Testis (tissue), 2 donors: ENCODE measurements around the gene HOXA3.

ENCODE experiments used
- POLR2A ChIP-seq: fragments of 450-650 bp; IDR thresholded peaks from one replicate; pipeline ENCODE4 v1.6.1; 2017; ENCODE audit warnings: antibody characterized with exemption, mild to moderate bottlenecking, moderate library complexity
- TF ChIP-seq, protein P1 (sequence below), 3 experiments: fragments of 450-650 bp in 2 of 3; fragments of 200-600 bp in 1 of 3; sonication (generic) in 1 of 3; IDR thresholded peaks; one replicate each; pipeline ENCODE4 v1.5.1; 2016 to 2019; ENCODE audit warnings: antibody characterized with exemption in 3 of 3, mild to moderate bottlenecking in 2 of 3, moderate library complexity in 1 of 3

DNA sequence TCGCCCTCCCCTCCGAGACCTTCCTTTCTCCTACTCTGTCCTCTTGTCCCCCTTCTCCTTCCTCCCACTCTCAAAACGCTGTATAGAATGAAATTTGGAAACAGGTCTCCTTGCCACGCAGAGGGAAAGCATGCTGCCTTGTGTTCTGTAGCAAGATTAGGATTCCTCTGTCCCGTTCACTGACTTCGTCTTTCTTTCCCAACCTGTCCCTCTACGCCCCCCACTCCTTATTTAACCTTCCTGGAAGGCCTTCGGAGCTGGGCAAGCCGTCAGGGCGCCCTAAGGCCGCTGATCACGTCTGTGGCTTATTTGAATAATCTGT is 11.6 kb upstream of the HOXA3 start:
- TF ChIP-seq, protein P1, sequence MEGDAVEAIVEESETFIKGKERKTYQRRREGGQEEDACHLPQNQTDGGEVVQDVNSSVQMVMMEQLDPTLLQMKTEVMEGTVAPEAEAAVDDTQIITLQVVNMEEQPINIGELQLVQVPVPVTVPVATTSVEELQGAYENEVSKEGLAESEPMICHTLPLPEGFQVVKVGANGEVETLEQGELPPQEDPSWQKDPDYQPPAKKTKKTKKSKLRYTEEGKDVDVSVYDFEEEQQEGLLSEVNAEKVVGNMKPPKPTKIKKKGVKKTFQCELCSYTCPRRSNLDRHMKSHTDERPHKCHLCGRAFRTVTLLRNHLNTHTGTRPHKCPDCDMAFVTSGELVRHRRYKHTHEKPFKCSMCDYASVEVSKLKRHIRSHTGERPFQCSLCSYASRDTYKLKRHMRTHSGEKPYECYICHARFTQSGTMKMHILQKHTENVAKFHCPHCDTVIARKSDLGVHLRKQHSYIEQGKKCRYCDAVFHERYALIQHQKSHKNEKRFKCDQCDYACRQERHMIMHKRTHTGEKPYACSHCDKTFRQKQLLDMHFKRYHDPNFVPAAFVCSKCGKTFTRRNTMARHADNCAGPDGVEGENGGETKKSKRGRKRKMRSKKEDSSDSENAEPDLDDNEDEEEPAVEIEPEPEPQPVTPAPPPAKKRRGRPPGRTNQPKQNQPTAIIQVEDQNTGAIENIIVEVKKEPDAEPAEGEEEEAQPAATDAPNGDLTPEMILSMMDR (IDR thresholded peaks at IDR 0.05) = no peak
- no peak for TF ChIP-seq POLR2A
